Hepatocyte (in vitro differentiated cells): Measurements from ENCODE around the gene GHRL. TPM values are rescaled to one million over a fixed set of nuclear protein-coding genes. Genes with fewer than 3 reads are reported as not detected.
"Not testable (repeated sequence)": the region's sequence is repeated elsewhere in the genome, so short reads cannot be mapped to it uniquely, and the experiment has no call there.

Experiments
- DNase-seq: peaks from one replicate; pipeline ENCODE4 v3.0.0-alpha.2; 2016; ENCODE audit warnings: low spot score
- H2AFZ ChIP-seq: fragments of 200-600 bp; sonication (generic); 2 replicates; pipeline ENCODE4 v1.6.0; 2016; ENCODE audit warnings: antibody characterized with exemption, mild to moderate bottlenecking
- H3K27ac ChIP-seq: fragments of 200-600 bp; sonication (generic); 2 replicates; pipeline ENCODE4 v1.5.1; 2016; ENCODE audit warnings: mild to moderate bottlenecking
- H3K27me3 ChIP-seq: fragments of 200-600 bp; sonication (generic); 2 replicates; pipeline ENCODE4 v1.6.1; 2016
- H3K36me3 ChIP-seq: fragments of 200-600 bp; sonication (generic); replicated peaks from 2 replicates; pipeline ENCODE4 v1.5.1; 2016; ENCODE audit warnings: low read depth; ENCODE audit not compliant: insufficient read depth
- H3K4me1 ChIP-seq: fragments of 200-600 bp; sonication (generic); 2 replicates; pipeline ENCODE4 v1.5.1; 2016; ENCODE audit warnings: mild to moderate bottlenecking, moderate library complexity; ENCODE audit not compliant: insufficient read depth
- H3K4me2 ChIP-seq: fragments of 200-600 bp; sonication (generic); 2 replicates; pipeline ENCODE4 v1.6.0; 2016
- H3K4me3 ChIP-seq: fragments of 200-600 bp; sonication (generic); 2 replicates; pipeline ENCODE4 v1.5.1; 2016; ENCODE audit warnings: mild to moderate bottlenecking
- H3K79me2 ChIP-seq: fragments of 200-600 bp; sonication (generic); 2 replicates; pipeline ENCODE4 v1.6.0; 2017; ENCODE audit warnings: mild to moderate bottlenecking
- H3K9me2 ChIP-seq: fragments of 200-600 bp; sonication (generic); replicated peaks from 2 replicates; pipeline ENCODE4 v1.6.0; 2017; ENCODE audit warnings: mild to moderate bottlenecking; ENCODE audit not compliant: insufficient read depth
- H3K9me3 ChIP-seq: fragments of 200-600 bp; sonication (generic); 2 replicates; pipeline ENCODE4 v1.5.1; 2016; ENCODE audit warnings: low read depth, mild to moderate bottlenecking
- H4K20me1 ChIP-seq: fragments of 200-600 bp; sonication (generic); 2 replicates; pipeline ENCODE4 v1.6.0; 2016; ENCODE audit warnings: mild to moderate bottlenecking; ENCODE audit not compliant: insufficient read depth, poor library complexity, severe bottlenecking
- CTCF ChIP-seq: fragments of 200-600 bp; sonication (generic); IDR thresholded peaks from 2 replicates; pipeline ENCODE4 v1.5.1; 2016; ENCODE audit warnings: antibody characterized with exemption, mild to moderate bottlenecking; ENCODE audit not compliant: poor library complexity
- EZH2 ChIP-seq: fragments of 200-600 bp; sonication (generic); IDR thresholded peaks from 2 replicates; pipeline ENCODE4 v1.6.1; 2016; ENCODE audit warnings: antibody characterized with exemption, mild to moderate bottlenecking, borderline replicate concordance
- EZH2phosphoT487 ChIP-seq: fragments of 200-600 bp; sonication (generic); IDR thresholded peaks from one replicate; pipeline ENCODE4 v1.6.1; 2018; ENCODE audit warnings: antibody characterized with exemption, mild to moderate bottlenecking, low read depth, moderate library complexity; ENCODE audit not compliant: unreplicated experiment, severe bottlenecking
- WGBS: methylation state at CpG from one replicate; pipeline ENCODE4 v1.1.6; 2016; ENCODE audit warnings: low lambda C conversion rate; ENCODE audit errors: missing lambda C conversion rate; 5-methylcytosine and 5-hydroxymethylcytosine counted together
- polyA plus RNA-seq: library from polyadenylated mRNA; unstranded; fragments of >200 nt; fragmentation: Nextera tagmentation; extraction: Ambion mirVana; gene quantifications from 2 replicates; pipeline ENCODE4 v1.2.1, GENCODE V29; 2016
- total RNA-seq: library from RNA; depleted of rRNA; stranded (reverse); fragments of >200 nt; gene quantifications from 2 replicates; pipeline ENCODE4 v1.2.3, GENCODE V29; 2014

GHRL gene
- total and polyA plus RNA-seq, 2 experiments from 2014 or later = 11.3 to 12.4 TPM

GRCh38 chr3:10269443-10269842 is 23.3 kb downstream of the GHRL start:
- no peak overlapping the region for H2AFZ ChIP-seq
- TF ChIP-seq CTCF = no peak
- no peak for TF ChIP-seq EZH2
- no peak overlapping the region for H3K4me2 ChIP-seq
- H3K36me3 ChIP-seq = no peaks in the 10 kb centered on the region
- H4K20me1 ChIP-seq = peaks cover 32% of the 10 kb centered on the region
- H3K4me3 ChIP-seq = no peak overlapping the region
- H3K9me3 ChIP-seq = no peaks in the 10 kb centered on the region
- peaks cover 90% of the 10 kb centered on the region for H3K79me2 ChIP-seq
- no peaks in the 10 kb centered on the region for H3K4me1 ChIP-seq
- H3K27me3 ChIP-seq = no peaks in the 10 kb centered on the region
- H3K9me2 ChIP-seq = no peaks in the 10 kb centered on the region
- 92% methylated on average over 5 of the region's 5 CpGs for WGBS
- no peak overlapping the region for H3K27ac ChIP-seq
- DNase-seq = no peak

- no peak for TF ChIP-seq EZH2phosphoT487
- no peak for TF ChIP-seq CTCF
- no peak for TF ChIP-seq EZH2
- H3K79me2 ChIP-seq = peaks cover 90% of the 10 kb centered on the region
- 94% methylated on average over 5 of the region's 5 CpGs for WGBS
- H3K9me3 ChIP-seq = no peaks in the 10 kb centered on the region
- no peak overlapping the region for H3K4me3 ChIP-seq
- H3K27me3 ChIP-seq = no peaks in the 10 kb centered on the region
- no peaks in the 10 kb centered on the region for H3K4me1 ChIP-seq
- H2AFZ ChIP-seq = no peak overlapping the region
- H4K20me1 ChIP-seq = peaks cover 32% of the 10 kb centered on the region
- DNase-seq = no peak
- H3K9me2 ChIP-seq = no peaks in the 10 kb centered on the region
- H3K27ac ChIP-seq = no peak overlapping the region
- no peak overlapping the region for H3K4me2 ChIP-seq
- no peaks in the 10 kb centered on the region for H3K36me3 ChIP-seq
Observed at GRCh38 chr3:10268930-10269329, 23.8 kb downstream of the GHRL start.

- Histone ChIP-seq H3K36me3 (no peaks in the 10 kb centered on the region), H4K20me1 (peaks cover 24% of the 10 kb centered on the region), H3K9me3 (no peaks in the 10 kb centered on the region), H3K79me2 (peaks cover 84% of the 10 kb centered on the region), H3K27me3 (no peaks in the 10 kb centered on the region), H3K27ac (no peak overlapping the region), H3K4me3 (no peak overlapping the region), H3K4me2 (no peak overlapping the region), H3K4me1 (peaks cover 4% of the 10 kb centered on the region), H2AFZ (no peak overlapping the region), H3K9me2 (no peaks in the 10 kb centered on the region)
- TF ChIP-seq EZH2phosphoT487 (no peak), EZH2 (no peak), CTCF (no peak)
- DNase-seq = no peak
Observed at GRCh38 chr3:10268116-10268515, 24.6 kb downstream of the GHRL start.

- H3K27ac ChIP-seq, H3K4me2 ChIP-seq, H3K9me3 ChIP-seq, DNase-seq, H3K4me1 ChIP-seq, H3K4me3 ChIP-seq, H3K9me2 ChIP-seq, H3K36me3 ChIP-seq, H3K27me3 ChIP-seq, H2AFZ ChIP-seq: not testable (repeated sequence)
- WGBS = 86% methylated on average over 5 of the region's 7 CpGs
- peaks cover 83% of the 10 kb centered on the region for H3K79me2 ChIP-seq
- peaks cover 22% of the 10 kb centered on the region for H4K20me1 ChIP-seq
Observed at GRCh38 chr3:10266936-10267335, 25.8 kb downstream of the GHRL start.
